Nephron (organoid): ENCODE data around the gene ATIC.
A peak's percentile ranks its signal among the peaks of the same experiment; 100 is the strongest.

Source experiments
- H3K27ac Mint-ChIP-seq, 3 experiments: 2 replicates each; pipeline ENCODE4 v1.8.0; 2020; ENCODE audit warnings: mixed read lengths in 3 of 3, mild to moderate bottlenecking in 2 of 3, moderate library complexity in 1 of 3
- H3K27me3 Mint-ChIP-seq: 2 replicates; pipeline ENCODE4 v1.8.0; 2021; ENCODE audit warnings: low read depth, mild to moderate bottlenecking, moderate library complexity, mixed read lengths
- H3K36me3 Mint-ChIP-seq: 2 replicates; pipeline ENCODE4 v1.8.0; 2020; ENCODE audit warnings: low read depth, mixed read lengths
- H3K4me1 Mint-ChIP-seq: 2 replicates; pipeline ENCODE4 v1.8.0; 2020; ENCODE audit warnings: mixed read lengths
- H3K4me3 Mint-ChIP-seq, 3 experiments: 2 replicates each; pipeline ENCODE4 v1.8.0; 2020; ENCODE audit warnings: mild to moderate bottlenecking in 3 of 3, mixed read lengths in 3 of 3, moderate library complexity in 2 of 3
- H3K9me3 Mint-ChIP-seq: 2 replicates; pipeline ENCODE4 v1.8.0; 2020; ENCODE audit warnings: mixed read lengths
- TF ChIP-seq, protein P1 (sequence below), 3 experiments: fragments of 200-600 bp; sonication (generic); IDR thresholded peaks; one replicate each; pipeline ENCODE4 v1.5.0; 2021; ENCODE audit warnings: antibody characterized with exemption in 3 of 3; ENCODE audit not compliant: unreplicated experiment in 3 of 3

Gene ATIC

GRCh38 chr2:215395687-215396460, 84.0 kb downstream of the ATIC start:
- TF ChIP-seq, protein P1, sequence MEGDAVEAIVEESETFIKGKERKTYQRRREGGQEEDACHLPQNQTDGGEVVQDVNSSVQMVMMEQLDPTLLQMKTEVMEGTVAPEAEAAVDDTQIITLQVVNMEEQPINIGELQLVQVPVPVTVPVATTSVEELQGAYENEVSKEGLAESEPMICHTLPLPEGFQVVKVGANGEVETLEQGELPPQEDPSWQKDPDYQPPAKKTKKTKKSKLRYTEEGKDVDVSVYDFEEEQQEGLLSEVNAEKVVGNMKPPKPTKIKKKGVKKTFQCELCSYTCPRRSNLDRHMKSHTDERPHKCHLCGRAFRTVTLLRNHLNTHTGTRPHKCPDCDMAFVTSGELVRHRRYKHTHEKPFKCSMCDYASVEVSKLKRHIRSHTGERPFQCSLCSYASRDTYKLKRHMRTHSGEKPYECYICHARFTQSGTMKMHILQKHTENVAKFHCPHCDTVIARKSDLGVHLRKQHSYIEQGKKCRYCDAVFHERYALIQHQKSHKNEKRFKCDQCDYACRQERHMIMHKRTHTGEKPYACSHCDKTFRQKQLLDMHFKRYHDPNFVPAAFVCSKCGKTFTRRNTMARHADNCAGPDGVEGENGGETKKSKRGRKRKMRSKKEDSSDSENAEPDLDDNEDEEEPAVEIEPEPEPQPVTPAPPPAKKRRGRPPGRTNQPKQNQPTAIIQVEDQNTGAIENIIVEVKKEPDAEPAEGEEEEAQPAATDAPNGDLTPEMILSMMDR (IDR thresholded peaks at IDR 0.05; ENCODE audit: unreplicated experiment in 3 of 3) = no peak
- no peak overlapping the region for H3K4me3 Mint-ChIP-seq

DNA sequence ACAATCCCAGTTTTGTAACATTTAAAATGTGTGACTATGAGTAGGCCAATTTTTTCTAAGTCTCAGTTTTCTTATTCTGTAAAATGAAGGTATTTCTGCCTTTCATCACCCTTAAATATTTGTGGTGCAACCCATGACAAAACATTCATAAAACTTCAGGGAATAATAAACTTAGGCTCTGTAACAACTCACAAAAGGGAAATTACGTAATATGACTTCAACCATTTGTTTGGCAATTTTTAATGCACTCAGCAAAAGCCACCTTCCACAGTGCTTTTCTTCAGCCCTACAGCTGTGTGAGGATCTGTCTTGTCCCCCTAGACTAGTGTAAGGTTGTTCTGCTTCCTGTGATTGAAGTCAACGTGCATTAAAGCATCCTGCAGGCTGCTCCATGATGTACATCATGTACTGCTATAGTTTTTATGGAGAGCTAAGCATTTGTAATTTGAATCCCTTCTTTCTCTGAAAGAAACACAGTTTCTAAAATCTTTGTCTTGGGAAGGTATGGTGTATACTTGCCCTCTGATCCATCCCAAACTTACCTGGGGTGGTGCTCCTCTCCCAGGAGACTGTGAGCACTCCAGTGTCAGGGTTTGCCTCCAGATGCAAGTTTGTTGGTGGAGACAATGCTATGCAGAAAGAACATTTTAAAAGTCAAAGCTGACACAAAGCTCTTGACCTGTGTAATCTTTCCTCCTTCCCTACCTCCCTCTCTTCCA, 84.9 kb downstream of the ATIC start:
- Mint-ChIP-seq H3K9me3 (no peaks in the 10 kb centered on the region), H3K4me3 (no peak overlapping the region), H3K27ac (no peak overlapping the region), H3K4me1 (no peaks in the 10 kb centered on the region), H3K36me3 (peaks cover 64% of the 10 kb centered on the region), H3K27me3 (no peaks in the 10 kb centered on the region)
- TF ChIP-seq, protein P1 (IDR thresholded peaks at IDR 0.05; ENCODE audit: unreplicated experiment in 3 of 3) = no peak

More at GRCh38 chr2:215395687-215396460, 84.0 kb downstream of the ATIC start:
- Mint-ChIP-seq H3K4me1 (no peaks in the 10 kb centered on the region), H3K9me3 (no peaks in the 10 kb centered on the region), H3K27ac (no peak overlapping the region), H3K36me3 (peaks cover 68% of the 10 kb centered on the region), H3K27me3 (no peaks in the 10 kb centered on the region)

DNA sequence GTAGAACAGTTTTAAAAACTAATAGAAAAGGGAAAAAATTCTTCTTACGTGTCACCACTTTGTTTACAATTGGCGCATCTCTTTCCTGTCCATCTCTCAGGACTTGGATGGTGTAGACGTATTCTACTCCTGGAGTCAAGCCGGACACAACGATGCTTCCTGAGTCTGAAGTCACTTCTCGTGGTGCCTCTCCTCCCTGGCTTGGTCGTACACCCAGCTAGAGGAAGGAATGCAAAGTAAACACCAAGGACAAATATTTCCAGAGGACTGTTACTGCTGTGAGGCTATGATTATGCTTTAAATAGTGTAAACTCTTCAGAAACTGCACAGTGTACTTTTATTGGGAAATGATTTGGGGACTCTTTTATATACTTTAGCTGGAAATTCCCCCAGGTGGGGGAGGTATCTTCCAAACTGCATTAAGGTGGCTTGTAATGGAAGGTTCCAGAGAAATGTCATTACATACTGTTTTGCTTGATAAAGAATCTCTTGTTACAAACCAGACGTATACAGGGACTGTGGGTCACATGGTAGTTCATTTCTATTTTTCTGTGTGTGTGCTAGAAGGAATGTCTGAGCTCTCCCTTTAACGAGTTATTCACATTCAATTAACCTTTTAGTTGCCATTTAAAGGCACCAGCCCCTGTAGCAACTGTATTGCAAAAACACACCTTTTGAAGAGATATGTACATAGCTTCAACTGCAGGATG, 85.9 kb downstream of the ATIC start:
- Mint-ChIP-seq H3K9me3 (no peaks in the 10 kb centered on the region), H3K36me3 (peaks cover 55% of the 10 kb centered on the region), H3K4me1 (no peaks in the 10 kb centered on the region), H3K27ac (peak overlapping the region in 1 of 3 experiments; percentile 24), H3K27me3 (no peaks in the 10 kb centered on the region), H3K4me3 (no peak overlapping the region)
- TF ChIP-seq, protein P1 (IDR thresholded peaks at IDR 0.05; ENCODE audit: unreplicated experiment in 3 of 3) = peak in 1 of 3 experiments; percentile 8

DNA sequence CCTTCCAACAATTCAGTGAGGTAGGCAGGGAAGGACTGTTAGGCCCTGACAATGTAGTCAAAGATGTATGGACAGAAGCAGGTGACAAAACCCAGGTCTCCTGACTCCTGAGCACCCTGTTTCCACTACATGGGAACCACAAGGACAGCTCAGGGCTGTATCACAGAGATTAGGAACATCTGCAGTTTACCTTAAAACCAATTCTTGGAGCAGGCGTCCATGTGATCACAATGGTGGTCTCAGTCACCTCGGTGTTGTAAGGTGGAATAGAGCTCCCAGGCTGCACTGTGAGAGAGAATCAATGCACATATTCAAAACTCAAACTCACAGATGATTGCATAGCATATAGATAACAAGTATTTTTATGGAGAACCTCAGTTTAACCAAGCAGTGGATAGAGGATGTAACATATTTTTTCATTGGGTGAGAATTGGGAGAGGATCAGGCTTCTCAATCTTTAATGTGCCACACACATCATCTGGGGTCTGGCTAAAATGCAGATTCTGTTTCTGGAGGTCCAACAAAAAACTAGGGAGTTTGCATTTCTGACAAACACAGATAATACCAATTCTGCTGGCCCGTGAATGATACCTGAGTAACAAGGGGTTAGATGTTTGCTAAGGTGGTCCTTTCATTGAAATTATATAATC, 87.3 kb downstream of the ATIC start:
- TF ChIP-seq, protein P1 (IDR thresholded peaks at IDR 0.05; ENCODE audit: unreplicated experiment in 3 of 3) = no peak
- H3K27me3 Mint-ChIP-seq = no peaks in the 10 kb centered on the region
- H3K4me3 Mint-ChIP-seq = no peak overlapping the region
- H3K9me3 Mint-ChIP-seq = no peaks in the 10 kb centered on the region
- H3K27ac Mint-ChIP-seq = no peak overlapping the region
- peaks cover 57% of the 10 kb centered on the region for H3K36me3 Mint-ChIP-seq
- H3K4me1 Mint-ChIP-seq = peaks cover 4% of the 10 kb centered on the region
